HG02840 (cell line): ENCODE measurements around the gene NT5DC2.

Source experiments
- ATAC-seq: cut with Tn5 transposase; IDR thresholded peaks from one replicate; pipeline ENCODE4 v1.9.1; 2021; ENCODE audit warnings: mild to moderate bottlenecking, moderate library complexity, moderate number of reproducible peaks; ENCODE audit not compliant: unreplicated experiment, low FRiP score

The NT5DC2 gene

DNA sequence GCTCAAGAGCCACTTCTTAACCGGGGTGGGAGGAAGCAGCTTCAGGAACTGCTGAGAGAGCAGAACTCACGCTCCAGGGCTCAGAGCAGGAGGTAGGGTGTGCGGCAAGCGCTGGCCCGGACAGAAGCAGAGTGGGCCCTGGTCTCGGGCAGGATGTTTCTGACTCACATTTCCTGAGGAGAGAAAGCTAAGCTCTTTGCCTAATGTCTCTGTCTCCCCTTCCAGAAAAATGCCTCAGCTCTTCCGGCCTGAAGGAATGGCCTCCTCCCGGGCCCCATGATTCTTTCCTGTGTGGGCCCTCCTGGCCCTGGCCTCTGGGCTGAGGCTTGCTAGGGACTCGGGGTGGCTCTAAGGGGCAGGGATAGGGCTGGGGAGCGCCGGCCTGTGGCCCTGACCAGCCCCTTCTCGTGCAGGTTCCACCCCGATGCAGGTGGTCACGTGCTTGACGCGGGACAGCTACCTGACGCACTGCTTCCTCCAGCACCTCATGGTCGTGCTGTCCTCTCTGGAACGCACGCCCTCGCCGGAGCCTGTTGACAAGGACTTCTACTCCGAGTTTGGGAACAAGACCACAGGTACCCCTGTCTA lies 42.6 kb downstream of the NT5DC2 start:
- ATAC-seq, result no peak

DNA sequence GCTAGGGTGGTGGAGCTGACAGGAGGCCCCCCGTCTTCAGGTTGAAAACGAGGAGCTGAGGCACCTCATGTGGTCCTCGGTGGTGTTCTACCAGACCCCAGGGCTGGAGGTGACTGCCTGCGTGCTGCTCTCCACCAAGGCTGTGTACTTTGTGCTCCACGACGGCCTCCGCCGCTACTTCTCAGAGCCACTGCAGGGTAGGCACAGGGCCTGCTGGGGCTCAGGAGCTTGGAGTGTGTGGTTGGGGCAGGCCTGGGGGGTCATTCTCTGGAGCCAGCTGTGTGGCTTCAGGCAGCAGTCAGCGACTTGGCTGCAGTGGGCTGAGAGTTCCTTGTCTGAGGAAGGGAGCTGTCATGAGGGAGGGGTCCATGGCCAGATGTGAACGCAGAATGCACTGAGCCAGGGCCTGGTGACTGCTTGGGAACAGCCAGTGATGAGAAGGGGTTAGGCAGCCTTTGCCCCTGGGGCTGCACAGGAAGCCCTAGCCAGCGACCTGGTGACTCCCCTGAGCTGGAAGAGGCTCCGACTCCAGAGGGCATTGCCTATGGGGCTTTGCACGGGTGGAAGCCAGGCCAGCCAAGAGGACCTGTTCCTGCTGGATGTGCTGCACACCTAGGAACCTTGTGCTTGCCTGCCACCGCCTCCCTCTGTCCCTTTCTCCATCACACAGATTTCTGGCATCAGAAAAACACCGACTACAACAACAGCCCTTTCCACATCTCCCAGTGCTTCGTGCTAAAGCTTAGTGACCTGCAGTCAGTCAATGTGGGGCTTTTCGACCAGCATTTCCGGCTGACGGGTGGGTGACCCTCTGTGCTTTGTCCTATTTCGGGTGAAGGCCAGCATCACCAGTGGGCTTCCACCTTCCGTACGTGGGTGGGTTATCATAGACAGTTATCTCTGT lies 43.4 kb downstream of the NT5DC2 start:
- ATAC-seq, result no peak

DNA sequence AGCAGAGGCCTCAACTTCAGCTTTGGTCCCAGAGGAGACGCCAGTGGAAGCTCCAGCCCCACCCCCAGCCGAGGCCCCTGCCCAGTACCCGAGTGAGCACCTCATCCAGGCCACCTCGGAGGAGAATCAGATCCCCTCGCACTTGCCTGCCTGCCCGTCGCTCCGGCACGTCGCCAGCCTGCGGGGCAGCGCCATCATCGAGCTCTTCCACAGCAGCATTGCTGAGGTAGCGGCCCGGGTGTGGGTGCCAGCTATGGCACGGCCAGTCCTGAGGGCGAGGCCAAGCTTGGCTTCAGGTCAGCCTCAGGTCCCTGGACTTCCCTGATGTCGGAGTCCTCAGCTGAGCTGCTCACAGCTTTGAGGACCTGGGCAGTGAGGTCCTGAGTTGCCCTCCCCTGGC lies 44.2 kb downstream of the NT5DC2 start:
- no peak for ATAC-seq

DNA sequence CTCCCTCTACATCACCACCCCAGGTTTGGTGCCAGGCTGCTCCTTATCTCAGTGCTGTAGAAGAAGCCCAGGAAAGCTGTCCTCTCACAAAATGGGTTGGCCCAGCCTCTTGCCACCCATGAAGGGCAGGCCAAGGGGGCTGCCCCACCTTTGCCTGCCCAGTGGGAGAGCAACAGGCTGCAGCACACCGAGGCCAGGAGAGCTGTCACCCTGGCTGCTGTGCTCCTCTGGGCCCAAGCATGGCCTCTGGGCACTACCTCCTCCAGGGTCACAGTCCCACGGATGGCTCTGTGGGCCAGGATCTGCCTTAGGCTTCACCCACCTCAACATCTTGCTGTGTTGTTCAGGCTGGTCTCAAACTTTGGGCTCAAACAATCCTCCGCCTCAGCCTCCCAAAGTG lies 44.9 kb downstream of the NT5DC2 start:
- no peak for ATAC-seq

DNA sequence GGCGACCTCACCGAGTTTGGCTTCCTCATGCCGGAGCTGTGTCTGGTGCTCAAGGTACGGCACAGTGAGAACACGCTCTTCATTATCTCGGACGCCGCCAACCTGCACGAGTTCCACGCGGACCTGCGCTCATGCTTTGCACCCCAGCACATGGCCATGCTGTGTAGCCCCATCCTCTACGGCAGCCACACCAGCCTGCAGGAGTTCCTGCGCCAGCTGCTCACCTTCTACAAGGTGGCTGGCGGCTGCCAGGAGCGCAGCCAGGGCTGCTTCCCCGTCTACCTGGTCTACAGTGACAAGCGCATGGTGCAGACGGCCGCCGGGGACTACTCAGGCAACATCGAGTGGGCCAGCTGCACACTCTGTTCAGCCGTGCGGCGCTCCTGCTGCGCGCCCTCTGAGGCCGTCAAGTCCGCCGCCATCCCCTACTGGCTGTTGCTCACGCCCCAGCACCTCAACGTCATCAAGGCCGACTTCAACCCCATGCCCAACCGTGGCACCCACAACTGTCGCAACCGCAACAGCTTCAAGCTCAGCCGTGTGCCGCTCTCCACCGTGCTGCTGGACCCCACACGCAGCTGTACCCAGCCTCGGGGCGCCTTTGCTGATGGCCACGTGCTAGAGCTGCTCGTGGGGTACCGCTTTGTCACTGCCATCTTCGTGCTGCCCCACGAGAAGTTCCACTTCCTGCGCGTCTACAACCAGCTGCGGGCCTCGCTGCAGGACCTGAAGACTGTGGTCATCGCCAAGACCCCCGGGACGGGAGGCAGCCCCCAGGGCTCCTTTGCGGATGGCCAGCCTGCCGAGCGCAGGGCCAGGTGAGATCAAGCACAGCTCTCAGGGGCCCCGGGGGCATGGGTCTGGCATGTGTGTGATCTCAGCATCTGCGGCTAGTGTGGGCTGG lies 45.6 kb downstream of the NT5DC2 start:
- ATAC-seq, result no peak

DNA sequence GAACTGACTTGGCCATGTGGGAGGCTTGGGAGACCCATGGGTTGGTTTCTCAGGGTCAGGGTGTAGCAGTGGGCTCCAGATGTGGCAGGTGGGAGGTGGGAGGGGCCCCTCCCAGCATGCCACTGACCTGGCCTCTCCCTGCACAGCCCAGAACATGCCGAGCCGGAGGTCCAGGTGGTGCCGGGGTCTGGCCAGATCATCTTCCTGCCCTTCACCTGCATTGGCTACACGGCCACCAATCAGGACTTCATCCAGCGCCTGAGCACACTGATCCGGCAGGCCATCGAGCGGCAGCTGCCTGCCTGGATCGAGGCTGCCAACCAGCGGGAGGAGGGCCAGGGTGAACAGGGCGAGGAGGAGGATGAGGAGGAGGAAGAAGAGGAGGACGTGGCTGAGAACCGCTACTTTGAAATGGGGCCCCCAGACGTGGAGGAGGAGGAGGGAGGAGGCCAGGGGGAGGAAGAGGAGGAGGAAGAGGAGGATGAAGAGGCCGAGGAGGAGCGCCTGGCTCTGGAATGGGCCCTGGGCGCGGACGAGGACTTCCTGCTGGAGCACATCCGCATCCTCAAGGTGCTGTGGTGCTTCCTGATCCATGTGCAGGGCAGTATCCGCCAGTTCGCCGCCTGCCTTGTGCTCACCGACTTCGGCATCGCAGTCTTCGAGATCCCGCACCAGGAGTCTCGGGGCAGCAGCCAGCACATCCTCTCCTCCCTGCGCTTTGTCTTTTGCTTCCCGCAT lies 46.4 kb downstream of the NT5DC2 start:
- no peak for ATAC-seq

DNA sequence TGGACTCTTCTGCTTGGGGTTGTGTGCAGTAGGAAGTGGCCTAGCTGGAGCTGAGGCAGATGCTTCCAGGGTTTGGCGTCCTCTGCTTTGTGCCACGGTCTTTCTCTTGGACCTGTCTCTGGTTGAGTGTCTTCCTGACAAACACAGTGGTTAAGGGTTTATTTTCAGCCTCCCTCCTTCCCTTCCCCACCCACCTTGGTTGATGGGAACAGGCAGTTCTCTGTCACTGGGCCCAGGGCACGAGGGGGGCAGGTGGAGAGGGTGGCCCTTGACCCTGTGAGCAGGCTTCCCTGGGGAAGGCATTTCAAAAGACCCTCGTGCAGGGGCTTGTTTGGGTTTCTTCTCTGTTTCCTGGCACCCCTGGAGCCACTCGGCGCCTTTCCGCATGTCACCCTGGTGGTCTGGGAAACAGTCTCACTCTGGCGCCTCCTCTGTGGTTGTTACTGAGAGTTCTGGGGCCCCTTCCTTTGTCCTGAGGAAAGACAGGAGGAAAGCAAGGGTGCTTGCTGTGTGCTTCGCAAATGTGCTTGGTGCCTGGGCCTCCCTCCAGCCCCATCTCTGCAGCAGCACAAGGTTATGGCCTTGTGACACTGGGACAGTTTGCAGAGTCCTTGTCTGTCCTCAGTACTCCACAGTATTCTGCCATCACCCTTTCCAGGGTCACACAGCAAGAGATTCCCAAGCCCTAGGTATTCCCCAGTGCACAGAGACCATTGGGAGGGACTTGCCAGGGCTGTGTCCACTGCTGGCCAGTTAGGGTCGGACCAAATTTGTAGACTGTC lies 48.8 kb downstream of the NT5DC2 start:
- ATAC-seq, result no peak

DNA sequence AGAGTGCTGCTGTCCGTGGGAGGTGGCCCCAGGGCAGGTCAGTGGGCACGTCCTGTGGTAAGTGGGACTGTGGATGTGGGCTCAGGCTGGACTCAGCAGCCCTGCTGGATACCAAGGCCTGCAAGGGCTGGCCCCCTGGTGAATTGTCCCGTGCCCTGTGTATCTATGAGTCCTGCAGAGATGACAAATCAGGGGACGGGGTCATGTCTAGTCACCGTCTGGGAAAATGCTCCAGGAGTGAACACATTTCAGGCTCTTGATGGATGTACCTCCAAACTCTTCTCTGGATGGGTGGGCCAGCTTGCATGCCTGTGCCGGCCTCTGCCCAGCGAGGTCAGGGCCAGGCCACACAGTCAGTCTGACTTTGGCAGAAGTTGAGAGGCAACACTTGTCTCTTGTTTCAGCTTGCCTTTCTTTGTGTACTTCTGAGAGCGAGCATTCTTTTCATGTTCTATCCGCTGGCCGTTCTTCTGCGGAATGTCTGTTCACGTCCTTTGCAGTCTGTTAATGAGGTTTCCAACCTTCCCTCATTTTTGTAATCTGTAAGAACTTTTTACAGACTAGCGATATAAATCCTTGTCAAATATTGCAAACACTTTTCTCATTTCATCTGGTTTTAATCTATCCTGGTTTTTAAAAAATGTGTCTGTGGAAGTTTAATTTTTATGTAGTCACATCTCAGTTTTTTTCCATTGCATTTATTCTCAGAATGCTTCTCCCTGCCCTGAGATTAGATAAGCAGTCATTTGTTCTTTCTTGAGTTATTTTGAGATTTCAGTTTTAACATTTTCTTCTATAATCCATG lies 49.9 kb downstream of the NT5DC2 start:
- ATAC-seq, result no peak

DNA sequence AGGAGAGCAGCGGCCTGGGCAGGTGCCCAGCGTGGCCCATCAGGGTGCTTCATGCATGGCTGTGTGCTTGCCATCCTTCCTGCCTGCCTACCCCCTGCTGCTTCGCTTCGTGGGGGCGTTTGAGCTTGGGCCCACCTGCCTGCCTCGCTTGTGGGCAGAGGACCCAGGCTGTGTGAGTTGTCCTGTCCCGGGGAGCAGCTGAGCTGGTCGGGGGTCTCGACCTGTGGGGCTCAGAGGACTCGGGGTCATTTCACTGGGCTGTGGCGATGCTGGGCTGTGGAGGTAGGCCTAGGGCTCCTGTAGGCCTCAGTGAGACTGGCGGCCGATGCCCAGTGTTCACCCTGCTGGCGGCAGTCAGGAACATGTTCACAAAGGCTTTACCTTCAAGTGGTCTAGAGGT lies 50.6 kb downstream of the NT5DC2 start:
- ATAC-seq, result no peak

DNA sequence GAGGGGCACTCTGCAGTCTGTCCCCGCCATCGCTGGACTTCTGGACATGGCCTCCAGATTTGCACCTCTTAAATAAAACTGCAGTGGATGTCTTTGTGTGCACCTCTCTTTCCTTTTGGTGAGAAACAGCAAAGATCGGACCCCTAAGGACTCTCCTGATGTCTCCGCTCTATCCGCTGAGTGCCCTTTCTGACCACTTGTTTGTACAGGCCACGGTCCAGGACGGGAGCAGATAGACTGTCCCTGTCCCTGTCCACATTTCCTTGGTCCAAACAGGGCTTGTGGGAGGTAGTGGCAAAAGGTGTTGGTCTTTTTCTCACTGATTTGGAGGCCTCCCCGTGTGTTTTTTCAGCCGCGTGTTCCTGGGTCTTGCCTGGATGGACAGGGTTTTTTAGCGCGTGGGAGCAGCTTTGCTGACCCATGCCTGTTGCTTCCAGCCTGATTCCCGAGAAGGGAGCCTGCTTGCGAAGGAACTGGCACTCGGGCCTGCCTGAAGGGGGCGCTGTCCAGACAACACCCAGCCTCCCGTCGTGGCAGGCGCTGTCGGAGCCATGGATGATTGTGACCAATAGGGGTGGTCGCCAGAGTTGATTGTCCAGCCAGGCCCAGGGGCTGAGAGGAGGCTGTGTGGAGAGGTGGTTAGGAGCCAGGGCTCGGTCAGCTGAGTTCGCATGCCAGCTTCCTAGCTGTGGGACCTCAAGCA lies 51.7 kb downstream of the NT5DC2 start:
- ATAC-seq, result no peak

DNA sequence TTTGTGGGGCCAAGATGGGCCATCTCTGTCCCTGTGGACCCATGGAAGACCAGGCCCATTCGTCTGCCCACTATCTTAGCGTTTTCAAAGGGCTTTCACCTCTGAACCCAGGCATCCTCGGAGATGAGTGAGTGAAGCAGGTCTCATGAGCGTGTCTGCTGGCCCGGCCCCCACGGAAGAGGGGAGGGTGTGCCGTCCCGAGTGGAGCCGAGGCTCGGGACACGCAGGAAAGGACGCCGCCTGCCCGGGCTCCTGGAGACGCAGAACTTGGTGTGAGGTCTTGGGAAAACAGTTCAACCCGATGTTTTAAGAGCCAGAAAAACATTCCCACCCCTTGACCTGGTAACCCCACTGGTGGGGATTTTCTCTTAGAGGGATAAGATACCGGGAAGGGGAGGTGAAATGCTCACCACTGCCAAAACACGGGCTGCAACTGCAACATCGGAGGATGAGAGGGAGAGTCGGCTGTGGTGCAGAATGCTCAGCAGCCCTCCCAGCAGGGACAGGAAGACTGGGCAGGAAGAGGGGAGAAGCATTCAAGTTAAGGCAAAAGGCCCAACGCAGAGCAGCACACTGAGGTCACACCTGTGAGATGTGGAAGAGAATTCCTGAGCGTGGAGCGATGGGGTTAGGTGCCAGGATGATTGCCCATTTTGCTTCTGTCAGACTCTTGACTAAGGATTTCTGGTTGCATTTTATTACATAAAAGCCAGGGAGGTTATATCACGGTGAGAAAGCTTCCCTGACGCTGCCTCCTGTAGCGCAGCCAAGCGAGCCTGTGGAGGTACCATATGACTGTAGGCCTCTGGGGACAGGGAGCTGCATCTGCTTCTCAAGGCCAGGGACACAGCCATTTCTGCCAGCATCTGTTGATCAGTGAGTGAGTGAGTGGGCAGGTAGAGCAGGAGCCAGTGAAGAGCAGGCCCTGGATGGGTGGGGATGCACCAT lies 52.6 kb downstream of the NT5DC2 start:
- no peak for ATAC-seq

DNA sequence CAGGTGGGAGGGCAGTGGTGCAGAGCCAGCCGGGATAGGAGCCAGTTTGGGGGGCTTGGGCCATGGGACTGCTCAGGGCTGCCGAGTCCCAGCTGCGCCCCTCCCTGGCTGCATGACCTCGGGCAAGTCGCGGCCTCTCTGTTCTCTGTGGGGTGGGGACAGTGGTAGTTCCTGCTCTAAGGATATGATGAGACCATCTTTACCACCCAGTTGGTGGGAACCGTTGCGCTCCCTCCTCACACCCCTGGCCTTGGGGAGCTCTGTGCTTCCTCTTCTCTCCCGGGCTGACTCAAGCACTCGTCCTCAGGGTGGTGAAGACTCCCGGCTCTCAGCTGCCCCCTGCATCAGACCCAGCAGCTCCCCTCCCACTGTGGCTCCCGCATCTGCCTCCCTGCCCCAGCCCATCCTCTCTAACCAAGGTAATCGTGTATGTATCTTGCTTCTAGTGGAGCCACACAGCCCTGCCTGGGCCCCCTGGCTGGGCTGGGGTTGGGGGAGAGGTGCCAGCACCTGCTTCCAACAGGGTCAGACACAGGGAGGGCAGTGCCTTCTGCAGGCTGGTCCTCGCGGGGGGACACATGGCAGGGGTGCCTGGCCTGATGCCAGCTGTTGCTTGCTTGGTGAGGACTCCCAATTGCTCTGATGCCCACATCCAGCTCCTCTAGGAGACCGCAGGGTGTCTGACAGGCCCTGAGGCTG lies 53.6 kb downstream of the NT5DC2 start:
- ATAC-seq, result no peak

DNA sequence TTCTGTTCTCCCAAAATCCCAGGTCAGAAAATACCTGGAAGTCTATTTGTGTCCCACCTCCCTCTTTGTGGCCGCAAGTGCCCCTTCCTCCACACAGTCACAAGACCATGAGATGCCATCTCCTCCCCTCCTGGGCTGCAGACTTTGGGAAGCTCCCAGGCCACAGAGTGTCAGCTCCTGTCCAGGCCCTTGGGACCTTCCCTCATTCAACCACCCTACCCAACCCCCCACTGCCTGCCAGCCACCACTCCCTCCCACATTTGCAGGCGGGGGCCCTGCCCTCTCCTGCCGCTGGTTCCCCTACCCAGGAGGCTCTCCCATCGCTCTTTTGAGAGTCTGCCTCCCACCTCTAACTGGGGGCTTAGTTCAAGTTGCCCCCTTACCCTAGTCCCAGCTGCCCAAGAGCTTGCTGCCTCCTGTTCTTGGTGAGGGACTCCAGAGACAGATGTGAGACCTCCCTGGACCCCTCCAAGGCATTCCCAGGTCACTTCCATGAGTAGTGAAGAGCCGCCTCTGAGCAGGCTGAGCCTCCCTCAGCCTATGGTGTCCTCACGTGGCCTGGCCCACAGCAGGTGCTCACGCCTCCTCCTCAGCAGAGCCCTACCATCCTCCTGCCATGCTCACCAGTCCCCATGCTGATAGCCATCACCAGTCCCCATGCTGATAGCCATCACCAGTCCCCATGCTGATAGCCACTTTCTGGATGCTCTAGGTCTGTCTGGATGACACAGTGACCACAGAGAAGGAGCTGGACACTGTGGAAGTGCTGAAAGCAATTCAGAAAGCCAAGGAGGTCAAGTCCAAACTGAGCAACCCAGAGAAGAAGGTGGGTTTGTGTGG lies 54.4 kb downstream of the NT5DC2 start:
- ATAC-seq, result no peak

DNA sequence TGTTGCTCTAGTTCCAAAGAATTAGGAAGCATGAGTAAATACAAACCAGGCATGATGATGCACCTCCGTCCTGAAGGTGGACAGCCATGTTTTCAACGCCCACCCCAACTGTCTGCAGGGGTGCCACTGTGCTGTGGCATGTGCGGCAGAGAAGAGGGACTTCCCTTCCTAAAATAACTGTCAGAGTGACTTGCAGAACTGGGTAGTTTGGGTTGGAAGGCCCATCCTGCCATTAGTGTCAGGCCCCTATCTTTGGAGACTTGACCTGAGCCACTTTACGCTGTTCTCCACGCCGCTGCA lies 55.9 kb downstream of the NT5DC2 start:
- ATAC-seq, result no peak

DNA sequence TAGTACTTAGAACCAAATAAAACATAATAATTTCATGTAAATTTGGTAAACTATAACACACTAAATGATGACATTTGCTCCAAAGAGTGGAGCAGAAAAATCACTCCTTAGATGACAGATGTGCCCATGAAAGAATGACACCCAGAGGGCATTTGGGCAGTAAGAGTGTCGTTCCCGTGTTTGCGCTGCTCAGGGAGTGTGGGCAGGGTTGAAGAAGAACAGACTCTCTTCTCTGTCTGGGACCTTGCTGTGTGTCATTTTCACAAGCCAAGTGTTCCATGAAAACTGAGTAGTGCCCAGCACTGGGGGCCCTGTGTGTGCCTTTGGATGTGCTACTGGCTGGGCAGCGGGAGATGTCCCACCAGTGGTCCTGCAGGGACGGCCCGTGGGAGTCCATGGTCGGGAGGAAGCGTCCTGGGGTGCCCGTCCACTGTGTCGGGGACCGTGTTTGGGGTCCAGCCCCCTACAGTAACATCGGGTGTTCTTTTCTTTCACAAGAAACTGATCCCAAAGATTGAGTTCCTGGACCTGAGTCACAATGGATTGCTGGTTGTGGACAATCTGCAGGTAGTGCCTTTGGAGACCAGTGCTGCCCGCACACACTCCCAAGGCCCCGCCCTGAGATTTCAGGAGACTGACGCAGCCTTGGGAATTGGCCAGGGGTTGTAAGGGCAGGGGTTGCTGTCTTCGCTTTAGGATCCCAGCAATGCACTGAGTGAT lies 56.4 kb downstream of the NT5DC2 start:
- ATAC-seq, result no peak
